GM19455 (cell line): ENCODE results near the gene TAPT1.
A peak's percentile ranks its signal among the peaks of the same experiment; 100 is the strongest.
"Not testable (repeated sequence)": the region's sequence is repeated elsewhere in the genome, so short reads cannot be mapped to it uniquely, and the experiment has no call there.

Source experiments
- ATAC-seq: cut with Tn5 transposase; IDR thresholded peaks from one replicate; pipeline ENCODE4 v1.9.1; 2021; ENCODE audit not compliant: unreplicated experiment

The TAPT1 gene

GRCh38 chr4:16213121-16213520, 13.2 kb downstream of the TAPT1 start:
- no peak for ATAC-seq

- ATAC-seq = no peak
These were observed 14.0 kb downstream of the TAPT1 start for GRCh38 chr4:16212138-16212782.

DNA sequence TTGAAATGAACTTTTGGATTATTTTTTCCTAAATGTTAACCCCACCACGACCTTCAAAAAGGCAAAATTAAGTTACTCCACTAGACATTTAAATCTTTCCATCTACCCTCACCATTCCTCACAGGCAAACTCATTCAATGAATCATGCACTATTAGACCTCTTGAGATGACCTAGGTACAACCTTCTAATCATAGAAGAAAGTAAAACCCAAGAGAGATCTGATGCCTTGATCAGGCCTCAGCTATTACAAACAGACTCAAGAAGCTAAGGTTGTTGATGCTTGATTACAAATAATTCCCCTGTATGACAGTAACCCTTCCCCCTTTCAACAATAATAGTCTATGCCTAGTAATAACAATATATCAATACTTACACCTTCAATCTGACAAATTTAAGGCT, 18.9 kb downstream of the TAPT1 start:
- no peak for ATAC-seq

GRCh38 chr4:16206848-16207247, 19.4 kb downstream of the TAPT1 start:
- ATAC-seq = no peak

- ATAC-seq = no peak
These were observed 20.0 kb downstream of the TAPT1 start for GRCh38 chr4:16206301-16206700.

GRCh38 chr4:16205298-16206164, 20.7 kb downstream of the TAPT1 start:
- ATAC-seq = peak; percentile 82

DNA sequence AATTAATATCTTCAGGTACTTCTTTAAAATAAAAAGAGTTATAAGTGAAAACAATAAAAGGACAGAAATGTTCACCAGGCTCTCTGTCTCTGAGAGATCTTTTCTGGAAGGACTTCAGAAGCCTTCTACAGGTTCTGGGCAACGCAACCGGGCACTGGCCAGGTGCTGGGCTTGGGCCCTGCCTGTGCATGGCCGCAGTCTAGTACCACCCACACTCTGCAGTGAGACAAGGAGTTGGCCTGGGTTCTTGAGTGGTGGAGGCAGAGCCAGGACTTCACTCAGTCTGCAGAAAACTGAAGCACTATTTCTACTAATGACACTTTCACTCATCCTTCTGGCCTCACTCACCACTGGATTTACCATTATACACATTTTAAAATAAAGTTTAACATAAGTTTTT, 21.8 kb downstream of the TAPT1 start:
- no peak for ATAC-seq

DNA sequence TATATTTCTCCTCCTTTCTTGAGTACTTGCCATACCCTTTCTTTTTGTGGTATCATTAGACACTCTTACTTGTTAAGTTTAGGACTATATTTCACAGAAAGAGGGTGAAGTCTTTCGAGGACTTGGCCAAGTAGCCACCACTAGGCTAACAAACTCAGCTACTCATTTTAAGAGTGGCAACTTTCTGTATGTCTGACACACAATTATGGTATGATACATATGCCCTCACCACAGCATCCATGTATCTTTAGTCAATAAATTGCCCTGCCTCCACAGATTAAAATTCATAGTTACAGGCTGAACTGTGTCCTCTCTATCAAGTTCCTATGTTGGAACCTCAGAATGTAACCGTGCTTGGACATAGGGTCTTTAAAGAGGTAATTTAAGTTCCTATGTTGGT, 23.2 kb downstream of the TAPT1 start:
- no peak for ATAC-seq

DNA sequence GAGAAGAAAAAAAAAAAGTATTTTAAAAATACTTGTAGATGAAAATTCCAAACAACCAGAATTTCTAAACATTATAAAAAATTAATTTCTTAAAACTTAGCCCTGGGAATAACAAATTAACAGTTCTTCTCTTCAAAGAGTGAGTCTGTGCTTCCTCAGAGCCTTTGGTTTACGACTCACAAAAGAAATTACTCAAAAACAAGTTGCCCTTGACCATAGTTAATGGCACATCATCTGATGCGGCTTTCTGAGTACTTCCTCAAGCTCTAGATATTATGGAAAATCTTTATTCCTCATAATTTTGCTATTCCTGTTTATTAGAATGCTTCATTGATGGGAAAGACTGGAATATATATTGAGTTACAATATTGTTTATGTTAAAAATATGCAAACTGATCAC, 23.7 kb downstream of the TAPT1 start:
- no peak for ATAC-seq

DNA sequence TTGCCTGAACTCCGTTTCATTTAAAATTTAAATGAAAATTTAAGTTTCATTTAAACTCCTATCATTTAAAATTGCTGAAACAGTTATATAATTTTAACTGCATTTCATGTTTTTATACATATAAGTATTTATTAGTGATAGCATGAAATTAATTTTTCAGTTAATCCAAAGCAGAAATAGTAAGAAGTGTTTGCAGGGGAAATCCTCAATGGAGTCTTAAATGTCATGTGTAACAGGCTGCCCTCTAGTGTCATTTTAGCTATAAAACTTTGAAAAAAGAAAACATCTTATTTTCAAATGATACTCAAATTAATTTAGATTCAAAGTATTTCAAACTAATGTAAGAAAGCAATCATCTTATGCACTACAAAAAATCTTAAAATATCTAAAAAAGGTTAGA, 27.2 kb downstream of the TAPT1 start:
- ATAC-seq = no peak

DNA sequence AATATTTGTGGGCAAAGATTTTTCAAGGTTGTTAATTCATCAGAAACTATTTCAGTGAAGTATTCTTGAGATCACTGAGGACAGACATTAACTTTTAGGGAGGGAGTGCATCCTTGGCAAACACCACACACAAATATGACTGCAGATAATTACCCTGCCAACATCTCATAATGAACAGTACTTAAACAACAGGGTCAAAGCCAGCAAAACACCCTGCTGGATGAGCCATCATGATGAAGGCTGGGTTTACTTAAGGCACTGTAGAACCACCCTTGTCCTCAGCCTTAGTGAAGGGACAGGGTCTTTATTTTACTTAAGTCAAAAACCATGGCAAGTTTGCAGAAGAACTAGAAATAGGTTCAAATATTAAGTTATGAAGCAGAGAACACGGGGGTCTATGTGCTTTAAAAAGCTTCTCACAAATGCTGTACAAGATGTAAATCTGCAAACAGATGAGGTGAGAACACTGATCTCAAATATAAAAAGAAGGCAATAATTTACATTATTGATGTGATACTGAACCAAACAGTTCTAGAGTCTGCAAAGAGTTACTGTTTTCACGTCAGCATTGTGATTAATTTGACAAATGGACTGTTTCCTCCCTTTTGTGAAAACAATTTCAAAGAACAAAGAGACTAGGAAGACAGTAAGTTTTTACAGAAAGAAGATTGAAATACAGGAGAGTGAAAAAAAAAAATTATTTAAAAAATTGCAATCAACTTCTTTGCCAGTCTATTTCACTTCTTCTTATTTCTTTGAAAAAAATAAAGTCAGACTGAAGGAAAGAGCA, 28.2 kb downstream of the TAPT1 start:
- ATAC-seq = no peak

GRCh38 chr4:16196482-16197393, 29.5 kb downstream of the TAPT1 start:
- ATAC-seq = no peak

DNA sequence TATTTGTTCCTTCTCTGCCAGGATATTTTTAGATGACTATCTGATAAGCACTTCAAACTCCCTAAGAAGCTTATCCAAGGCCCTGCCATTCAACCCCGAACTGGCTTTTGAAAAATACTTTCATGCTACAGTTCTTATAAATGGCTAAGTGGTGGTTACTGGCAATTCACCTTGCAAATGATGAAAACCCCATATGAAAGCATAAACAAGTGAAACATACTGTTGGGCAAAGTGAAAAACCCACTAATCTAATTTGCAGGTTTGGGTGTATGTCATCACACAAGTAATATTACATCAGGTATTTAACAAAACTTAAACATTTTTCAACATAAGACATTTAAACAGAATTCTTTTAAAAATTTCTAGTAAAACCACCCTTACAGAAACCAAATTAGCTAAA, 31.1 kb downstream of the TAPT1 start:
- no peak for ATAC-seq

DNA sequence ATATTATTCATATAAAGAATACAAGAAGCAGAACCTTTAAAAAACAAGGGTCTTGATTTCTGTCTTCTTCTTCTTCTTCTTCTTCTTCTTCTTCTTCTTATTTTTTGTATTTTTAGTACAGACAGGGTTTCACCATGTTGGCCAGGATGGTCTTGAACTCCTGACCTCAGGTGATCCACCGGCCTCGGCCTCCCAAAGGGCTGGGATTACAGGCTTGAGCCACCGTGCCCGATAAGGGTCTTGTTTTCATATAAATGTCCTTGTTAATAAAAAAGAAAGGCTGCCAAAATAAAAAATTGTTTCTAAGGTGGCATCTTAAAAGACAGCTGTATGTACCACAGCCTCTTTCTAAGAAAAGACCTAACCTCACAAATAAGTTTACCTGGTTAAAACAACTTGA, 31.5 kb downstream of the TAPT1 start:
- not testable (repeated sequence) for ATAC-seq

- ATAC-seq = no peak
These were observed 32.1 kb downstream of the TAPT1 start for GRCh38 chr4:16194214-16194613.

DNA sequence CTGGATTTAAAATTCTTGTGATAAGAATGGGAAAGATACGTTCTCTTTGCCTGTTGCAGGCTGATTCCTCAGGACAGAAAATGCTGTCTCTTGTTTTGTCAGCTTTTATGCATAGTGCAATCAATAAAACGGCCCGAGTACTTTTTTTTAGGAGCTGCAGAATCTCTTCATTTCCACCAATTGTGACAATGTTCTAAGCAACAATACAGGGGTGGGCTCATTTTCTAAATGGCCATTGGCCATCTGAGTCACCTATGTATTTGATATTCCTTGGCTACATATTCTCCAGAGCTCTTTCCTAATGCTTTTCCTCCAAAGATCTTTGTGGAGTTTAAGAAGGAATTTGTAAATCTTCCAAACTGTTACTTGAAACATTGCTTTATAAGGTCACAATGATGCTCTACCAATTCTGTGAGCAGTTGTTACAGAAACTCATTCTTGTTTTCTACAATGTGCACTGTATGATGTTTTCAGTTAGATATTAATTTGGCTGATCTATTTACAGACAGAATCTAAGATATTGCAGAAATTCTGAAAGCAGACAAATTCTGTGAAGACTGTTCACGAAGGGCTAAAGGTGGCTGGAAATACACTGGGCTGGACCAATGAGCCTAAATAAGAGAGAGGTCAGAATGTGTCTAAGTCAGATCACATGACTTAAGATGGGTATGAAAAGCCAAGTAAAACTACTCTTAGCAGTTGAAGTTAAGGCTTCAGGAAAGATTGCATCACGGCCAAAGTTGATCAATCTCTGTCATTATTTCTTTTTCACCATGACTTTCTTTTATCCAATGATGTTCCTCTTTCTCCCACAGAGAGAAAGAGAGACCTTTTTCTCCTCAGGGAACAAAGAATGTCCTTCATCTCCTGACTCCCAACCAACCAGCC, 33.4 kb downstream of the TAPT1 start:
- ATAC-seq = no peak

- no peak for ATAC-seq
These were observed 34.2 kb downstream of the TAPT1 start for GRCh38 chr4:16192057-16192456.

DNA sequence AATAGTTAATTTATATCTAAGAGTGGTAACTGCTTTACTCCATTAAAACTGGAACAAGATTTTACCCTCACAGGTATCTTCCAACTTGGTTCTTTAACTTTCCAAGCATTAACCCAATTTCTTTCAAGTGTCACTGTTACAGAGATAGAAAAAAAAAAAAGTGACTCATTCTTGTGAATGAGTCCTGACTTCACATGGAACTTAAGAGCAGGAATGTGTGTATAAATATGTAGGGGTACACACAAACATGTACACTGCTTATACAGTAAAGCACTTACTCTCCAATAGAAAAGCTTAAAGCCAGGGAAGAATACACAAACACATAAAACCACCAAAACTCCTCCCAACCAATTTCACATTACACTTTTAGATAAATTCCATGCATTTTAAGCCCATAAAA, 38.8 kb downstream of the TAPT1 start:
- ATAC-seq = no peak

DNA sequence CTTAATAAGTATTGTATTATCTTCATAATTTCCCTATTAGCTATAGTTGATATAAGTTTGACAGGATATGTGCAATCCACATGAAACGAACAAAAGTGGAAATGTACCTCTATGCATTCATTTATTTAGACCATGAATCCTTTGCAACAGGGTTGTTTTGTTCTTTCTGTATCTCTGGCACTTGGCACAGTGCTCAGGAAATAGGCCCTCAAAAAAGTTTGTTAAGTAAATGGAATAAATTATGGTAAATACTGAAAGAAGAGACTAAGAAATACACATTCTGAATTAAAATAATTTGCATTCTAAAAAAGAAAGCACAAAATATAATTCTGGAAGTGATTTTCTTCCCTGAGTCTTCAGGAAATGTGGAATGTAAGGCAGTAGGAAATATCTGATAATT, 39.3 kb downstream of the TAPT1 start:
- ATAC-seq = no peak

GRCh38 chr4:16183604-16184003, 42.7 kb downstream of the TAPT1 start:
- ATAC-seq = no peak
